Measurements from ENCODE around the gene C4orf50. TPM values are rescaled to one million over a fixed set of nuclear protein-coding genes. Genes with fewer than 3 reads are reported as not detected.

Gene C4orf50
- total RNA-seq, 1 experiment from 2014 or later, result not detected

DNA sequence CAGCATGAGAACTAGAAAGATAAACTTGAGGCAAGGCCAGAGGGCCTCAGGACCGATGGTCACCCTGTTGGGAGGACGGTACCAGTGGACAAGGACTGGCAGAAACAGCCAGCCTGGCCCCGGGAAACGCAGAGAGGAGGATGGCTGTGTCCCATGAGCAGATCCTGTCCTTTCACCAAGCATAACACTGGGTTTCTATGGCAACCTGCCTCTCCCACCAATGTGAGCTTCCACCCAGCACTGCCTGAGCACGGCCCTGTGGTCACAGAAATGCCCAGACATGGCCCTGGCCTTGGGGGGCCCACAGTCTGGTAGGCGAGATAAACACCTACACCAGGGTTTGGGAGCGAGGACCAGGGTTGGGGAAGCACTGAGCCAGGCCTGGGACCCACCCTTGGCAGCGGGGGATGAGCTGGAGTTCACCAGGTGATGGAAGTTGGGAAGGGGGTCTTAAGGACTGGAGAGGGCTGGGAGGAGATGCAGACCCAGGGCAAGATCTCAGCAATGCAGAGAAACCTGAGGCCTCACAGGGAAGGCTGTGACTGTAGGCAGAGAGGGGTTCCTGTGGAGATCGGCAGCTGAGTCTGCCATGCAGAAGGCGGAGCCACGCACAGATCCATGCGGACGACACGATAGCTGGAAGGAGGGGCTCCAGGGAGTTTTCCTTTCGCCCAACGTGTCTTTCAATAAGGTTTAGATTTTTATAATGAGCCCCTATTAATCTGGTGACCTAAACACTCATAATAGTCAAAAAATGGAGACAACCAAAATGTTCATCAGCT is 92.6 kb downstream of the C4orf50 start:
- H3K27me3 ChIP-seq (ENCODE audit: insufficient read depth, low read depth), result peaks cover 72% of the 10 kb centered on the region
- intact Hi-C loops (cut with micrococcal nuclease; ENCODE audit: unreplicated experiment), result no loop called here
- no peaks in the 10 kb centered on the region for H3K9me2 ChIP-seq (ENCODE audit: insufficient read depth)
- no peaks in the 10 kb centered on the region for H3K79me2 ChIP-seq (ENCODE audit: low read depth)
- ChIA-PET CTCF (no interaction called here), POLR2A (ENCODE audit: unreplicated experiment) (no interaction called here)
- H3K4me2 ChIP-seq, result no peak overlapping the region
- no peak for TF ChIP-seq EZH2 (IDR thresholded peaks at IDR 0.05; ENCODE audit: low read depth)
- TF ChIP-seq, protein P1, sequence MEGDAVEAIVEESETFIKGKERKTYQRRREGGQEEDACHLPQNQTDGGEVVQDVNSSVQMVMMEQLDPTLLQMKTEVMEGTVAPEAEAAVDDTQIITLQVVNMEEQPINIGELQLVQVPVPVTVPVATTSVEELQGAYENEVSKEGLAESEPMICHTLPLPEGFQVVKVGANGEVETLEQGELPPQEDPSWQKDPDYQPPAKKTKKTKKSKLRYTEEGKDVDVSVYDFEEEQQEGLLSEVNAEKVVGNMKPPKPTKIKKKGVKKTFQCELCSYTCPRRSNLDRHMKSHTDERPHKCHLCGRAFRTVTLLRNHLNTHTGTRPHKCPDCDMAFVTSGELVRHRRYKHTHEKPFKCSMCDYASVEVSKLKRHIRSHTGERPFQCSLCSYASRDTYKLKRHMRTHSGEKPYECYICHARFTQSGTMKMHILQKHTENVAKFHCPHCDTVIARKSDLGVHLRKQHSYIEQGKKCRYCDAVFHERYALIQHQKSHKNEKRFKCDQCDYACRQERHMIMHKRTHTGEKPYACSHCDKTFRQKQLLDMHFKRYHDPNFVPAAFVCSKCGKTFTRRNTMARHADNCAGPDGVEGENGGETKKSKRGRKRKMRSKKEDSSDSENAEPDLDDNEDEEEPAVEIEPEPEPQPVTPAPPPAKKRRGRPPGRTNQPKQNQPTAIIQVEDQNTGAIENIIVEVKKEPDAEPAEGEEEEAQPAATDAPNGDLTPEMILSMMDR (conservative IDR thresholded peaks at IDR 0.05), result no peak
- H3F3A ChIP-seq (ENCODE audit: insufficient read depth, low read depth), result no peaks in the 10 kb centered on the region
- DNase-seq, result no peak
- H3K4me3 ChIP-seq, result no peak overlapping the region
- H3K27ac ChIP-seq, result no peak overlapping the region
- BruUV-seq (replicated peaks), result no TSS peak
- no peaks in the 10 kb centered on the region for H3K4me1 ChIP-seq (replicated peaks; ENCODE audit: insufficient read depth)
- H3K9me3 ChIP-seq (ENCODE audit: insufficient read depth, low read depth), result no peaks in the 10 kb centered on the region
- H3K36me3 ChIP-seq (ENCODE audit: low read depth), result no peaks in the 10 kb centered on the region
- H4K20me1 ChIP-seq (ENCODE audit: insufficient read depth), result no peaks in the 10 kb centered on the region
- H2AFZ ChIP-seq, result no peak overlapping the region

DNA sequence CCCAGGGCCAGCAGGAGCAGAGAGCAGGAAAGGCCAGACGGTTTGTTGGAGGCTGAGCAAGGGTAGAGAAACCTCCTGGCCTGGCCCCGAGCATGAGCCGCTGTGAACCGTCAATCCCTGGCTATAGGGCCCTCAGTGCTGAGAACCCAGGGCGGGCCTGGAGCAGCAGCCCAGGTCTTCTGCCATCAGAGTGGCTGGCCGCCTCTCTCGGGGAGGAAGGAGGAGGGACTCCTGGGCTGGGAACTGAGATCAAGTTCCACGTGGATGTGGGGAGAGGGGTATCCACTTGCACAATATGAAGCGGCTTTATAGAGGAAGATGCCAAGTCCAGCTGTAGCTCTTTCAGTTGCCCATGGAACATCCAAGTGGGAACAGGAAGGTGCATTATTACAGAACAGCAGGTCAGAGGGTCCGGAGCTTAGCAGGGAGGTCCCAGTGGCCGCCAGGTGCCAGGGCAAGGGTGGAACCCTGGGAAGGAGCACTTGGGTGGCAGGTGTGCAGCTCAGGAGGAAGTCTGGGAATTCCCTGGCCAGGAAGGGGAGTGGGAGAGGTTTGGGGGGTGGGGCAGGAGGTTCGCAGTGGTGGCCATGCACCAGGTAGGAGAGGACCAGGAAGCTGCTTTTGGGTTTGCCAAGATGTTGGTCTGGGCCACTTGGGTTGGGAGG is 93.6 kb downstream of the C4orf50 start:
- H4K20me1 ChIP-seq (ENCODE audit: insufficient read depth), result no peaks in the 10 kb centered on the region
- no peaks in the 10 kb centered on the region for H3F3A ChIP-seq (ENCODE audit: insufficient read depth, low read depth)
- no peaks in the 10 kb centered on the region for H3K4me1 ChIP-seq (replicated peaks; ENCODE audit: insufficient read depth)
- TF ChIP-seq, protein P1 (conservative IDR thresholded peaks at IDR 0.05), result no peak
- TF ChIP-seq EZH2 (IDR thresholded peaks at IDR 0.05; ENCODE audit: low read depth), result no peak
- no peaks in the 10 kb centered on the region for H3K9me3 ChIP-seq (ENCODE audit: insufficient read depth, low read depth)
- peaks cover 67% of the 10 kb centered on the region for H3K27me3 ChIP-seq (ENCODE audit: insufficient read depth, low read depth)
- H3K4me3 ChIP-seq, result no peak overlapping the region
- H3K9me2 ChIP-seq (ENCODE audit: insufficient read depth), result no peaks in the 10 kb centered on the region
- DNase-seq, result no peak
- no peaks in the 10 kb centered on the region for H3K79me2 ChIP-seq (ENCODE audit: low read depth)
- H3K36me3 ChIP-seq (ENCODE audit: low read depth), result no peaks in the 10 kb centered on the region
- intact Hi-C loops (cut with micrococcal nuclease; ENCODE audit: unreplicated experiment), result no loop called here
- POLR2A ChIA-PET (ENCODE audit: unreplicated experiment), result no interaction called here
- BruUV-seq (replicated peaks), result no TSS peak
- H3K27ac ChIP-seq, result no peak overlapping the region
- CTCF ChIA-PET, result no interaction called here
- H2AFZ ChIP-seq, result no peak overlapping the region
- no peak overlapping the region for H3K4me2 ChIP-seq

- H3K27ac ChIP-seq, result no peak overlapping the region
- no peaks in the 10 kb centered on the region for H3K36me3 ChIP-seq (ENCODE audit: low read depth)
- H3K4me2 ChIP-seq, result no peak overlapping the region
- H3K4me1 ChIP-seq (replicated peaks; ENCODE audit: insufficient read depth), result no peaks in the 10 kb centered on the region
- no peaks in the 10 kb centered on the region for H3F3A ChIP-seq (ENCODE audit: insufficient read depth, low read depth)
- POLR2A ChIA-PET (ENCODE audit: unreplicated experiment), result no interaction called here
- H3K9me2 ChIP-seq (ENCODE audit: insufficient read depth), result no peaks in the 10 kb centered on the region
- no peak overlapping the region for H2AFZ ChIP-seq
- H3K9me3 ChIP-seq (ENCODE audit: insufficient read depth, low read depth), result no peaks in the 10 kb centered on the region
- CTCF ChIA-PET, result no interaction called here
- TF ChIP-seq EZH2 (IDR thresholded peaks at IDR 0.05; ENCODE audit: low read depth), result no peak
- TF ChIP-seq, protein P1 (conservative IDR thresholded peaks at IDR 0.05), result no peak
- DNase-seq, result no peak
- no TSS peak for BruUV-seq (replicated peaks)
- peaks cover 60% of the 10 kb centered on the region for H3K27me3 ChIP-seq (ENCODE audit: insufficient read depth, low read depth)
- no peaks in the 10 kb centered on the region for H4K20me1 ChIP-seq (ENCODE audit: insufficient read depth)
- no peaks in the 10 kb centered on the region for H3K79me2 ChIP-seq (ENCODE audit: low read depth)
- intact Hi-C loops (cut with micrococcal nuclease; ENCODE audit: unreplicated experiment), result no loop called here
- no peak overlapping the region for H3K4me3 ChIP-seq
Observed at GRCh38 chr4:5923376-5923775, 94.9 kb downstream of the C4orf50 start.

All from PC-9 (cell line).